ENCODE measurements around the gene RPS2.
"Not testable (repeated sequence)": the region's sequence is repeated elsewhere in the genome, so short reads cannot be mapped to it uniquely, and the experiment has no call there.

RPS2 gene

GRCh38 chr16:1962161-1963153, 2.2 kb downstream of the RPS2 start:
- not testable (repeated sequence) for DNase-seq (ENCODE audit: low read depth)

- no peak for DNase-seq (ENCODE audit: low read depth)
Measured at GRCh38 chr16:1961651-1962067, 3.0 kb downstream of the RPS2 start.

GRCh38 chr16:1960665-1961630, 3.7 kb downstream of the RPS2 start:
- no peak for DNase-seq (ENCODE audit: low read depth)

DNA sequence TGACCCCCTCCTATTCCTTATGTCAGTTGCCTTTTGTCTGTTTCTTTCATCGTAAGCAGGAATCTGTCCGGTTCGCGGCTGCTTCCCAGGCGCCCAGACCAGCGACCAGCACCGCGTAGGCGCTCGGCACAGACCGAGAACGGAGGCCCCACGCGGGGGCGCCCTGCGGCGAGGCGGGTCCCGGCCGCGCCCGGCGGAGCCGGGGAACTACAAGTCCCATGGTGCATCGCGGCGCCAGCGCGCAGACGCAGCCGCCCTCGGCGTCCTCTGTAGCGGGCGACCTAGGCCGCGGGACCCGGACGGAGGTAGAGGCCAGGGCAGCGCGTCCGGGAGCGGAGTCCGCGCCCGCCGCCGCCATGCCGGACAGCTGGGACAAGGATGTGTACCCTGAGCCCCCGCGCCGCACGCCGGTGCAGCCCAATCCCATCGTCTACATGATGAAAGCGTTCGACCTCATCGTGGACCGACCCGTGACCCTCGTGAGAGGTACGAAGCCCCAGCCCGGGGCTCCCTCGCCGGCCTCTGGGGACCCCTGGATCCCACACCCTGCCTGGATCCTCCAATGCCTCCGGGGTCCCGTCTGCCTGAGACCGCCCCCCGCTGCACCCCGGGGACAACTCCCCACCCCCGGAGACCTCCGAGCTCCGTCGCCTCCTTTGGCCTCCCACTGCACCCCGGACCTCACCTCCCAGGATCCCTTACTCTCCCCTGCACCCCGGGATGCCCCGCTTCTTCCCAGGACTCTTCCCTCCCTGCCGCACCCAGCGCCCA, 5.2 kb downstream of the RPS2 start, which contains the start of gene NDUFB10:
NDUFB10 (plus strand) TSS at position 270 of the 771 bp plus-strand sequence; CDS start at position 357, 87 bp downstream.
- DNase-seq (ENCODE audit: low read depth): peak; percentile 85

DNA sequence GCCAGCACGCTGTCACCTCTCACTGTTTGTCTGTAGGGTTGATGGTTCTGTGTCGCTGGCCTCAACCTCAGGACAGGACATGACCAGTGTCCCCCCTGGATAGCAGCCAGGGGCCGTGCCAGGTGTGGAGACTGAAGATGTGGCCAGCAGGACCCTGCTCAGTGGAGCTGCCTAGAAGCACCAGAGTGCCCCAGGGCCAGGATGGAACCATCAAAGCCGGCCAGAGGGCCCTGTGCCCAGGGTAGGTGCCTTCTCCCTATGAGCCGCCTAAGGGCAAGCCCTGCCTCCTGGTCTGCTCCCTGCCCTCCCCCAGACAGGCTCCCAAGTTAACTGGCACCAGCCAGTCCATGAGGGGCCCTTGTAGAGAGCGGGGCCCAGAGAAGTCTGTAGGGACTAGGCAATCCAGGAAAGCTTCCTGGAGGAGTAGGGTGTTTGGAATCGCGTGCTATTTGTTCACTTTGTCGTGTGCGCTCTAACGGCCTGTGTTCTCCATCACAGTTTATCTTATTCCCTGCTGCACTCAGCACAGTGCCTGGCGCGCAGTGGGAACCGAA, 5.8 kb downstream of the RPS2 start:
- DNase-seq (ENCODE audit: low read depth): no peak

GRCh38 chr16:1958143-1958491, 6.5 kb downstream of the RPS2 start:
- not testable (repeated sequence) for DNase-seq (ENCODE audit: low read depth)

- not testable (repeated sequence) for DNase-seq (ENCODE audit: low read depth)
Measured at GRCh38 chr16:1957434-1958142, 7.0 kb downstream of the RPS2 start.

GRCh38 chr16:1953734-1954133, 10.9 kb downstream of the RPS2 start:
- no peak for DNase-seq (ENCODE audit: low read depth)

DNA sequence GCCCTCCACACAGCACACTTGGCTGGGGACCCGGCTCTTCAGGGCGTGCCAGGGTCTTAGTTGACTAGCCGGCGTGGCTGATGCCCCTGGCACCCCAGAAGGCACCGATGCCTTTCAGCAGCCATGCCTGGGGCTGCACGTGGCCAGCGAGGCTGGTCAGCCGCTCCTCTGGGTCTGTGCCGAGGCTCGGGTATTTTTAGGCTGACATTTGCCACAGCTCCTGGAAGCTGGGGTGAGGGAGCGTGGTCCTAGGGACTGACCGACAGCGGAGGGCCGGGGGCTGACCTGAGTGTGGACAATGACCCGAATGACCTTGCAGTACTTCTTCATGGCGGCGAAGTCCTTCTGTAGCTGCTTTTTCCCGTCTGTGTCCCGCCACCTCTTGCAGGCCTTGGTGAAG, 14.1 kb downstream of the RPS2 start:
- no peak for DNase-seq (ENCODE audit: low read depth)

DNA sequence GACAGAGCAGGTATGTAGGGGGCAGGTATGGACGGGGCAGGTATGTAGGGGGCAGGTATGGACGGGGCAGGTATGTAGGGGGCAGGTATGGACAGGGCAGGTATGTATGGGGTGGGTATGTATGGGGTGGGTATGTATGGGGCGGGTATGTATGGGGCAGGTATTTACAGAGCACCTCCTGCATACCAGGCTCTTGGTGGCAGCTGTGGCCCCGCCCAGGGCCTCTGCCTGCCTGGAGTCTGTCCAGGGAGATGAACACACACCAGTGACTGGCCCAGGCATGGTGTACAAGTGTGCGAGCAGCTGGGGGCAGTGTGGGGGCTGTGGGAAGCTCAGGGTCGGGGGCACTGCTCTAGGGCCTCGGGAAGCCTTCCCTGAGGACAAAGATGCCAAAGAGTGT, 14.6 kb downstream of the RPS2 start:
- no peak for DNase-seq (ENCODE audit: low read depth)

DNA sequence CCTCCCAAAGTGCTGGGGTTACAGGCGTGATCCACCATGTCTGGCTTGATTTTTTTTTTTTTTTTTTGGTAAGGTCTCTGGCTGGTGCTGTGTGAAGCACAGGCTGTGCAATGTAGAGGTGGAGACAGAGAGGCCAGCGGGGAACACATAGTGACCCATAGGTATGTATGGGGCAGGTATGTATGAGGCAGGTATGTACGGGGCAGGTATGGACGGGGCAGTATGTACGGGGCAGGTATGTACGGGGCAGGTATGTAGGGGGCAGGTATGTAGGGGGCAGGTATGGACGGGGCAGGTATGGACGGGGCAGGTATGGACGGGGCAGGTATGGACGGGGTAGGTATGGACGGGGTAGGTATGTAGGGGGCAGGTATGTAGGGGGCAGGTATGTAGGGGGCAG, 15.1 kb downstream of the RPS2 start:
- no peak for DNase-seq (ENCODE audit: low read depth)

- DNase-seq (ENCODE audit: low read depth): no peak
Measured at GRCh38 chr16:1947369-1947670, 17.3 kb downstream of the RPS2 start.

GRCh38 chr16:1946495-1947368, 17.9 kb downstream of the RPS2 start:
- no peak for DNase-seq (ENCODE audit: low read depth)

DNA sequence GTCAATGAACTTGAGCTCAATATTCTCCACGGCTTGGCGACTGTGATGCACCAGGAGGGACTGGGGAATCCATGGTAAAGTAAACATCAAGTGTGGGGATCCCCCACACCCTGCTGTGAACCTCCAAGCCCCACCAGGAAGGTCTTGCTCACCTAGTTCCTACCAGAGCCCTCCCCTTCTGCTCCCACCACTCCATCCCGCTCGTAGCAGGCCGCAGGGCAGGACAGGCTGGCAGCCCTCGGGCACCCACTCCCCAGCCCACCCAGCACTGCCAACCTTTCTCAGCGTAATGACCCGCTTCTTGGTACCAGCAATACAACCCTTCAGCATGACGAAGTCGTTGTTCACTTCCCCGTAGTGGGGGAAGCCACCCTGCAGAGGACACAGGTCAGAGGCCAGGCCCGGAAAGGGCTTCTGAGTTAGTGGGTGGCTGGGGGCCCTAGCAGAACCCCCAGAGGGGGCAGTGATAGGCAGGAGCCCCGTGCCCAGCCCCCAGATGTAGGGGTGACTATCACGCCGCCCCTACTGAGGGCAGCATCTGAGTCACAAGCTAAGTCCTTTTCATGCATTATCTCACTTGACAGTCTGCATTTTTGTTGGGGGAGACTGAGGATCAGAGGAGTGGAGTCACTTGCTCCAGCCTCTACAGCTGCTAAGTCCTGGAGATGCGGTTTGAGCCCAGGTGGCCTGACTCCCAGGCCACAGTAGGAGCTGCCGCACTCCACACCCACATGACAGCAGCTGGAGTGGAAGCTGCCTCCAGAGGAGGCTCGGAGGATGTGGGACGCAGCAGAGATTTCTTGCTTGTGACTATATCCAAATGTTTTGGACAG, 18.9 kb downstream of the RPS2 start:
- no peak for DNase-seq (ENCODE audit: low read depth)

DNA sequence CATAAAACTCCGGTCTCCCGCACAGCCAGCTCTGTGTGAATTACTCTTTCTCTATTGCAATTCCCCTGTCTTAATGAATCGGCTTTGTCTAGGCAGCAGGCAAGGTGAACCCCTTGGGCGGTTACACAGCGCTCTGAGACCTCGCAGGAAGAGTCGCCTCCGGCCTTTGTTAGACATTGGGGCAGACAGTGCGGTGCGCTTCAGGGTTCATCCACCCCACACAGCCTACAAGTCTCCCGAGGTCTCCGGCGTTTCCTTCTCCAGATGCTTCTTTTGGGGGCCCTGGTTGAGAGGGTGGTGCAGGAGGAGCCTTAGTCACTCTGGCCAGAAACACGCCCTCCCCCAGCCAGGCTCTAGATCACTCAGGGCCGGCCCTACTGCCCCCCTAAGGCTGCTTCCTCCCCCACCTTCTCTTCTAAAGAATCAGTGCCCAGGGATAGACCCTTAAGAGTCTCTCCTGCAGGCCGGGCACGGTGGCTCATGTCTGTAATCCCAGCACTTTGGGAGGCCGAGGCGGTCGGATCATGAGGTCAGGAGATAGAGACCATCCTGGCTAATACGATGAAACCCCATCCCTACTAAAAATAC, 19.9 kb downstream of the RPS2 start:
- DNase-seq (ENCODE audit: low read depth): no peak

- peak; percentile 97 for DNase-seq (ENCODE audit: low read depth)
Measured at GRCh38 chr16:1942810-1943726, 21.6 kb downstream of the RPS2 start, which contains the start of gene MSRB1. Gene MSRB1, minus strand, starts transcription at chr16:1943199. Its CDS starts 43 bp downstream, at chr16:1943156.

GRCh38 chr16:1942047-1942809, 22.4 kb downstream of the RPS2 start:
- no peak for DNase-seq (ENCODE audit: low read depth)
